SK-N-MC (cell line): ENCODE results near the gene RRBP1.

Experiments
- DNase-seq: peaks from one replicate; pipeline ENCODE4 v3.0.0-alpha.2; 2011; ENCODE audit warnings: low read depth, low spot score
- H3K27ac ChIP-seq: fragments of 200-600 bp; sonication (generic); 2 replicates; pipeline ENCODE4 v1.5.1; 2016; ENCODE audit warnings: mixed run types
- H3K36me3 ChIP-seq: fragments of 200-600 bp; sonication (generic); 2 replicates; pipeline ENCODE4 v1.6.1; 2017; ENCODE audit warnings: antibody characterized with exemption, low read length, mixed read lengths; ENCODE audit not compliant: insufficient read depth
- H3K4me3 ChIP-seq: fragments of 200-600 bp; sonication (generic); 2 replicates; pipeline ENCODE4 v1.5.1; 2016
- H3K9ac ChIP-seq: fragments of 200-600 bp; sonication (generic); 2 replicates; pipeline ENCODE4 v1.8.0; 2017; ENCODE audit warnings: mixed run types, mixed read lengths; ENCODE audit not compliant: insufficient read length
- H3K9me3 ChIP-seq: fragments of 200-600 bp; sonication (generic); 2 replicates; pipeline ENCODE4 v1.6.1; 2017; ENCODE audit warnings: low read depth, mild to moderate bottlenecking, antibody characterized with exemption, low read length, moderate library complexity, mixed read lengths
- EZH2 ChIP-seq: fragments of 200-600 bp; sonication (generic); IDR thresholded peaks from one replicate; pipeline ENCODE4 v1.6.1; 2017; ENCODE audit warnings: antibody characterized with exemption
- FOXP2 ChIP-seq: optimal IDR thresholded peaks from 2 replicates; pipeline ENCODE3; 2011; ENCODE audit warnings: mild to moderate bottlenecking, moderate library complexity; ENCODE audit not compliant: insufficient read depth; ENCODE audit errors: extremely low read length, control extremely low read depth
- POLR2AphosphoS5 ChIP-seq: IDR thresholded peaks from 2 replicates; pipeline ENCODE4 v1.6.1; 2012; ENCODE audit warnings: mild to moderate bottlenecking, low read depth, low read length, borderline replicate concordance

RRBP1 gene

GRCh38 chr20:17722493-17723300, 40.7 kb upstream of the RRBP1 start:
- TF ChIP-seq FOXP2 (no peak), EZH2 (no peak), POLR2AphosphoS5 (no peak)
- H3K27ac ChIP-seq: no peak overlapping the region

GRCh38 chr20:17721802-17722486, 39.9 kb upstream of the RRBP1 start:
- H3K4me3 ChIP-seq: no peak overlapping the region
- no peaks in the 10 kb centered on the region for H3K9me3 ChIP-seq
- no peak for DNase-seq
- H3K9ac ChIP-seq: no peak overlapping the region
- H3K27ac ChIP-seq: no peak overlapping the region
- no peak for TF ChIP-seq FOXP2
- no peak for TF ChIP-seq EZH2
- no peak for TF ChIP-seq POLR2AphosphoS5
- no peaks in the 10 kb centered on the region for H3K36me3 ChIP-seq

More at GRCh38 chr20:17722493-17723300, 40.7 kb upstream of the RRBP1 start:
- no peaks in the 10 kb centered on the region for H3K36me3 ChIP-seq
- no peak overlapping the region for H3K4me3 ChIP-seq
- H3K9me3 ChIP-seq: no peaks in the 10 kb centered on the region
- no peak for DNase-seq
- H3K9ac ChIP-seq: no peak overlapping the region

- Histone ChIP-seq H3K4me3 (no peak overlapping the region), H3K9me3 (no peaks in the 10 kb centered on the region), H3K36me3 (no peaks in the 10 kb centered on the region), H3K9ac (no peak overlapping the region), H3K27ac (no peak overlapping the region)
- no peak for TF ChIP-seq POLR2AphosphoS5
- DNase-seq: no peak
Measured at GRCh38 chr20:17720755-17721154, 38.7 kb upstream of the RRBP1 start.

- DNase-seq: no peak
- no peaks in the 10 kb centered on the region for H3K36me3 ChIP-seq
- H3K27ac ChIP-seq: no peak overlapping the region
- TF ChIP-seq FOXP2: no peak
- no peak for TF ChIP-seq EZH2
- TF ChIP-seq POLR2AphosphoS5: no peak
- no peaks in the 10 kb centered on the region for H3K9me3 ChIP-seq
- no peak overlapping the region for H3K9ac ChIP-seq
- H3K4me3 ChIP-seq: no peak overlapping the region
Measured at GRCh38 chr20:17716331-17716730, 34.3 kb upstream of the RRBP1 start.

- Histone ChIP-seq H3K27ac (no peak overlapping the region), H3K36me3 (no peaks in the 10 kb centered on the region), H3K9me3 (no peaks in the 10 kb centered on the region), H3K9ac (no peak overlapping the region), H3K4me3 (no peak overlapping the region)
- TF ChIP-seq EZH2: no peak
- no peak for TF ChIP-seq POLR2AphosphoS5
- TF ChIP-seq FOXP2: no peak
- no peak for DNase-seq
Measured at GRCh38 chr20:17715075-17715474, 33.0 kb upstream of the RRBP1 start.

- no peak for TF ChIP-seq POLR2AphosphoS5
- no peak for TF ChIP-seq FOXP2
- no peak for TF ChIP-seq EZH2
- Histone ChIP-seq H3K9ac (no peak overlapping the region), H3K36me3 (no peaks in the 10 kb centered on the region), H3K9me3 (no peaks in the 10 kb centered on the region), H3K4me3 (no peak overlapping the region), H3K27ac (no peak overlapping the region)
- no peak for DNase-seq
Measured at GRCh38 chr20:17714597-17714996, 32.6 kb upstream of the RRBP1 start.

- Histone ChIP-seq H3K27ac (no peak overlapping the region), H3K36me3 (no peaks in the 10 kb centered on the region), H3K9me3 (no peaks in the 10 kb centered on the region), H3K4me3 (no peak overlapping the region), H3K9ac (no peak overlapping the region)
- no peak for TF ChIP-seq POLR2AphosphoS5
- no peak for TF ChIP-seq EZH2
- no peak for TF ChIP-seq FOXP2
- DNase-seq: no peak
Measured at GRCh38 chr20:17712708-17713107, 30.7 kb upstream of the RRBP1 start.

GRCh38 chr20:17712201-17712600, 30.2 kb upstream of the RRBP1 start:
- DNase-seq: no peak
- Histone ChIP-seq H3K9ac (no peak overlapping the region), H3K27ac (no peak overlapping the region), H3K9me3 (no peaks in the 10 kb centered on the region), H3K36me3 (no peaks in the 10 kb centered on the region), H3K4me3 (no peak overlapping the region)
- no peak for TF ChIP-seq FOXP2
- no peak for TF ChIP-seq EZH2
- TF ChIP-seq POLR2AphosphoS5: no peak
